Chondrocyte (in vitro differentiated cells): Measurements from ENCODE around the gene ST6GALNAC4. TPM values are rescaled to one million over a fixed set of nuclear protein-coding genes. Genes with fewer than 3 reads are reported as not detected.

Experiments
- DNase-seq: peaks from one replicate; pipeline ENCODE4 v3.0.0; 2021; ENCODE audit warnings: mixed read lengths, low spot score
- H3K27ac Mint-ChIP-seq: one replicate; pipeline ENCODE4 v1.8.0; 2021; ENCODE audit warnings: mild to moderate bottlenecking, moderate library complexity, mixed read lengths; ENCODE audit not compliant: unreplicated experiment
- H3K27me3 Mint-ChIP-seq: 2 replicates; pipeline ENCODE4 v1.8.0; 2021; ENCODE audit warnings: low read depth, mixed read lengths
- H3K36me3 Mint-ChIP-seq: 2 replicates; pipeline ENCODE4 v1.8.0; 2021; ENCODE audit warnings: low read depth, mixed read lengths
- H3K4me1 Mint-ChIP-seq: 2 replicates; pipeline ENCODE4 v1.8.0; 2021; ENCODE audit warnings: low read depth, mild to moderate bottlenecking, mixed read lengths
- H3K4me3 Mint-ChIP-seq: one replicate; pipeline ENCODE4 v1.8.0; 2021; ENCODE audit warnings: mild to moderate bottlenecking, moderate library complexity, mixed read lengths; ENCODE audit not compliant: unreplicated experiment
- H3K9me3 Mint-ChIP-seq: 2 replicates; pipeline ENCODE4 v1.8.0; 2021; ENCODE audit warnings: low read depth, mixed read lengths
- total RNA-seq: library from RNA; stranded (reverse); gene quantifications from 3 replicates; pipeline ENCODE4 v1.2.1, GENCODE V29; 2021
- TF ChIP-seq, protein P1 (sequence below): fragments of 200-600 bp; sonication (generic); IDR thresholded peaks from 2 replicates; pipeline ENCODE4 v1.5.0; 2021; ENCODE audit warnings: antibody characterized with exemption, mild to moderate bottlenecking, moderate library complexity

Gene ST6GALNAC4
- total RNA-seq, 1 donor from 2014 or later = 25.5 TPM

- peaks cover 32% of the 10 kb centered on the region for H3K4me1 Mint-ChIP-seq
- H3K9me3 Mint-ChIP-seq = no peaks in the 10 kb centered on the region
- no peaks in the 10 kb centered on the region for H3K27me3 Mint-ChIP-seq
- DNase-seq = peak; percentile 82
- peaks cover 1% of the 10 kb centered on the region for H3K36me3 Mint-ChIP-seq
- peak overlapping the region; percentile 64 for H3K27ac Mint-ChIP-seq
- TF ChIP-seq, protein P1, sequence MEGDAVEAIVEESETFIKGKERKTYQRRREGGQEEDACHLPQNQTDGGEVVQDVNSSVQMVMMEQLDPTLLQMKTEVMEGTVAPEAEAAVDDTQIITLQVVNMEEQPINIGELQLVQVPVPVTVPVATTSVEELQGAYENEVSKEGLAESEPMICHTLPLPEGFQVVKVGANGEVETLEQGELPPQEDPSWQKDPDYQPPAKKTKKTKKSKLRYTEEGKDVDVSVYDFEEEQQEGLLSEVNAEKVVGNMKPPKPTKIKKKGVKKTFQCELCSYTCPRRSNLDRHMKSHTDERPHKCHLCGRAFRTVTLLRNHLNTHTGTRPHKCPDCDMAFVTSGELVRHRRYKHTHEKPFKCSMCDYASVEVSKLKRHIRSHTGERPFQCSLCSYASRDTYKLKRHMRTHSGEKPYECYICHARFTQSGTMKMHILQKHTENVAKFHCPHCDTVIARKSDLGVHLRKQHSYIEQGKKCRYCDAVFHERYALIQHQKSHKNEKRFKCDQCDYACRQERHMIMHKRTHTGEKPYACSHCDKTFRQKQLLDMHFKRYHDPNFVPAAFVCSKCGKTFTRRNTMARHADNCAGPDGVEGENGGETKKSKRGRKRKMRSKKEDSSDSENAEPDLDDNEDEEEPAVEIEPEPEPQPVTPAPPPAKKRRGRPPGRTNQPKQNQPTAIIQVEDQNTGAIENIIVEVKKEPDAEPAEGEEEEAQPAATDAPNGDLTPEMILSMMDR = no peak
- H3K4me3 Mint-ChIP-seq = no peak overlapping the region
Observed at GRCh38 chr9:127903557-127904475, 13.0 kb downstream of the ST6GALNAC4 start.

DNA sequence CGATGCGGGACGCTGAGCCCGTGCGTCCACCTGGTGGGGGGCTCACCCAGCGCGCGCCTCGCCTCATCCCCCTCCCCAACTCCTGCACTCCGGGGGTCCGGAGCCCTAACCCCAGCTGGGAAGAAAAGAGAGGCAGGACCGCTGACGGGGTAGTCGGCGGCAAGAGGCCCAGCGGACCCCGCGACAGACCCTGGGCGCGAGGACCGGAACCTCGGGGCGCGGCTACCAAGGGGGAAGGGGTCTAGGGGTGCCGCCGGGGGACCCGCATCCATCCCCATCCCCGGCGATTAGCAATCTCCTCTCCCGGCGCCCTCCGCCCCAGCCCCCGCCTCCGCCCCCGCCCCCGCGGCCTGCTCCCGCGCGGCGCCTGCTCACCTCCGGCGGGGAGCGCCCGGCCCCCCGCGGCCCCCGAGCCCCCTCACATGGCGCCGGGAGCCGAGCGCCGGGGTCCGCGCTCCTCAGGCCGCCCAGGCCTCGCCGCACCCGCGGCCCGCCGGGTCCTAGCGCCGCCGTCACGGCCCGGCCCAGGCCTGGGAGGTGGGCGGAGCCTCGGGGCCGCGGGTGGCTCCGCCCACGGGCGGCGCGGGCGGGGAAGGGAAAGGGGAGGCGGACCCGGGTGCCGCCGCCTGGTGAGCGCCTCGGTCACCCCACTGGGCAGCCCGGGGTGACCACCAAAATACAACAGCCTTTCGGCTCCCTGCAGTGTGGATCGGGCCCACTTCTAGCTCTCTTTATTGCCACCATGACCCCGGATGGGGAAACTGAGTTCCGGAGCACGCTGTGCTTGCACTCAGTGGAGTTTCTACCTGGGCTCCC is 17.5 kb downstream of the ST6GALNAC4 start, which contains the start of gene ST6GALNAC6:
Gene ST6GALNAC6 (minus strand): TSS at position 476 of the 816 bp plus-strand sequence. CDS start 1,622 bp downstream, outside the sequence.
- Mint-ChIP-seq H3K27ac (peak within 1 kb of the TSS; percentile 95), H3K9me3 (no peaks in the 10 kb centered on the region), H3K4me3 (peak within 1 kb of the TSS; percentile 85), H3K36me3 (peaks cover 11% of the 10 kb centered on the region), H3K4me1 (peaks cover 42% of the 10 kb centered on the region), H3K27me3 (no peaks in the 10 kb centered on the region)
- peak; percentile 84 for DNase-seq
- TF ChIP-seq, protein P1 = no peak

GRCh38 chr9:127898433-127899127 is 18.3 kb downstream of the ST6GALNAC4 start:
- Mint-ChIP-seq H3K27ac (peak overlapping the region; percentile 95), H3K36me3 (peaks cover 18% of the 10 kb centered on the region), H3K9me3 (no peaks in the 10 kb centered on the region), H3K4me1 (peaks cover 35% of the 10 kb centered on the region), H3K27me3 (no peaks in the 10 kb centered on the region), H3K4me3 (peak overlapping the region; percentile 85)
- TF ChIP-seq, protein P1 = no peak
- peak; percentile 90 for DNase-seq

DNA sequence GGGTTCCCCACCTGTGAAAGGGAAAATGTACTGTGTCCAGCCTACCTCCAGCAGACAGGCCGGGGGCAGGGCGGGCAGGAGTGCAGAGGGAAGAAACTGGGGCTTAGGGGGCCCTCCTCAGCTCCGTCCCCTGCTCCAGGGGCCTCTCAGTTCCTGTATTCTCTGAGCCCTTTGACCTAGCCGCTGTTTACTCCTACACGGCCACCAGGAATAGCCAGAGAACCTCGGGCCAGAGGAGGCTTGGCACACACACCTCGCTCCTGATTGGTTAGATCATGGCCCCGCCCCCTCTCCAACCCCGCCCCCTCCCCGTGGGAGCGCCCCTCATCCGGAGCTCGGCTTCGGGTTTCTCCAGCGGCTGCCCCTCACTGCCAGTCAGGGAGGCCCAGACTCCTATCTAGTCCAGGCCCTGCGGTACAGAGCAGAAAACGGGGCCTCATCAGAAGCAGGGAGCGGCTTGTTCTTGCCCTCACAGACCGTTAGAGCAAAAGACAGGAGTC is 19.6 kb downstream of the ST6GALNAC4 start:
- Mint-ChIP-seq H3K36me3 (peaks cover 30% of the 10 kb centered on the region), H3K4me1 (peaks cover 30% of the 10 kb centered on the region), H3K27me3 (no peaks in the 10 kb centered on the region), H3K9me3 (no peaks in the 10 kb centered on the region), H3K27ac (peak overlapping the region; percentile 63), H3K4me3 (peak overlapping the region; percentile 41)
- peak; percentile 86 for DNase-seq
- TF ChIP-seq, protein P1 = no peak
